IPS-18c (cell line): Measurements from ENCODE around the gene SKA2.
A peak's percentile ranks its signal among the peaks of the same experiment; 100 is the strongest.
"Not testable (repeated sequence)": the region's sequence is repeated elsewhere in the genome, so short reads cannot be mapped to it uniquely, and the experiment has no call there.

Experiments
- H3K4me3 ChIP-seq: 2 replicates; pipeline ENCODE4 v1.7.0; 2013; ENCODE audit warnings: low read depth, mild to moderate bottlenecking, low read length, moderate library complexity; ENCODE audit not compliant: insufficient read depth
- H3K9me3 ChIP-seq: one replicate; pipeline ENCODE4 v1.6.1; 2013; ENCODE audit warnings: mild to moderate bottlenecking, low read length, moderate library complexity; ENCODE audit not compliant: control insufficient read depth, insufficient read depth

The SKA2 gene, protein sequence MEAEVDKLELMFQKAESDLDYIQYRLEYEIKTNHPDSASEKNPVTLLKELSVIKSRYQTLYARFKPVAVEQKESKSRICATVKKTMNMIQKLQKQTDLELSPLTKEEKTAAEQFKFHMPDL

DNA sequence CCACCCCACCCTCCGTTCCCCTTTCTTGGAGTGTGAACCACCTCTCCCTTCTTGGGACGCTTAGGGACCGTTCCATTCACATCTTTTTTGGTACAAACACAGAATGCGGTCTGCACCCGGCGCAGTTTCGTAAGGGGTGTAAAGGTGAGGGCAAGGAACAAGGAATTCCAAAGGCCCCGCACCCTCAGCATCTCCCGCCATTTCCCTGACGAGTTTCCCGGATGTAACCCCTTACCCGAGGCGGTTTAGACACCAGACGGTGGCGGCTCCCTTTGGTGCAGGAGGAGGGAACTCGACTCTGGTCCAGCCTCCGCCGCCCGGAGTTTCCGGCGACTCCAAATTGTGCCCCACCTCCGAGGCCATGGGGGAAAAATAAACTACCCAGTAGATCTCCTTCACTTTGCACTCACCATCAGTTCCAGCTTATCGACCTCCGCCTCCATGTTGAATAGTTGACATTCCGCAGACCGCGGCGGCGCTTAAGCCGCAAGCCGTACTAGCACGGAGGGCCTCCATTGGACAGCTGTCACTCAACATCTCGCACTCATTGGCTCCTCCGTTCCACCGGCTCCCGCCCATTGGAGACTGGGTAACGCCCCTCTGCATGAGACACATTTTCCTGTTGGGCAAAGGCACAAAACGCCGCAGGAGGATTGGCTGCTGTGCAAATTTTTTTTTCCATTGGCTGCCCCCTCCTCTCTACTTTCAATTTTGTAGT lies at the start of gene SKA2:
Gene SKA2 (minus strand): TSS at position 466 of the 718 bp plus-strand sequence. CDS start 23 bp downstream, at position 443.
- Histone ChIP-seq H3K9me3 (no peaks in the 10 kb centered on the region), H3K4me3 (peak within 1 kb of the TSS; percentile 87)

DNA sequence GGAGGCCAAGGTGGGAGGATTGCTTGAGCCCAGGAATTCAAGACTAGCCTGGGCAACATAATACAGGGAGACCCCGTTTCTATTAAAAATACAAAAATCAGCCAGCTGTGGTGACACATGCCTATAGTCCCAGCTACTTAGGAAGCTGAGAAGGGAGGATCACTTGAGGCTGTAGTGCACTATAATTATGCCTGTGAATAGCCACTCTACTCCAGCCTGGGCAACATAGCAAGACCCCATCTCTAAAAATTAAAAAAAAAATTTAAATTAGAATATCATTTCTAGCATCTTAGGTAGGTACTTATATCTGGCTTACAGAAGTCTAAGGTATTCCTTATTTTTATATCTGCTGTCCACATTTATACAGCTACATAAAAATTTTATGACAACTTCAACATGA lies 47.3 kb upstream of the SKA2 start:
- no peak overlapping the region for H3K4me3 ChIP-seq
- H3K9me3 ChIP-seq = no peaks in the 10 kb centered on the region

DNA sequence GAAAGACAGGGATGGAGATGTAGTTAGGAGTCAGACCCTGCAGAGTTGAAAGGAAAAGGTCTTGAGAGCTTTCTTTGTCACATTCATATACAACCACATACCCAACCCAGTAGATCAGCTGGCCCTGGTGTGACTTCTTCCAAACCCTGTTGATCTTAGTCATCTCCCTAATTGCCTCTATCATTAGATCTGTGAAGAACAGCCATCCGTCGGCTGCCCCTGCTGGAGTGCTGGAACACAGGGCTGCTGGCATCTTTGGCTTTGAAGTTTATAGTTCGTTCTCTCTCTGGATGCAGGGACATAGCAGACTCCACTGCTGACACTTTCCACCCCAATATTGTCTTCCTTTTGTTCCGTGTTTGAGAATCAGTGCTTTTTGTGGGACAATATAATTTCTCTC lies 44.4 kb upstream of the SKA2 start:
- Histone ChIP-seq H3K9me3 (no peaks in the 10 kb centered on the region), H3K4me3 (no peak overlapping the region)

DNA sequence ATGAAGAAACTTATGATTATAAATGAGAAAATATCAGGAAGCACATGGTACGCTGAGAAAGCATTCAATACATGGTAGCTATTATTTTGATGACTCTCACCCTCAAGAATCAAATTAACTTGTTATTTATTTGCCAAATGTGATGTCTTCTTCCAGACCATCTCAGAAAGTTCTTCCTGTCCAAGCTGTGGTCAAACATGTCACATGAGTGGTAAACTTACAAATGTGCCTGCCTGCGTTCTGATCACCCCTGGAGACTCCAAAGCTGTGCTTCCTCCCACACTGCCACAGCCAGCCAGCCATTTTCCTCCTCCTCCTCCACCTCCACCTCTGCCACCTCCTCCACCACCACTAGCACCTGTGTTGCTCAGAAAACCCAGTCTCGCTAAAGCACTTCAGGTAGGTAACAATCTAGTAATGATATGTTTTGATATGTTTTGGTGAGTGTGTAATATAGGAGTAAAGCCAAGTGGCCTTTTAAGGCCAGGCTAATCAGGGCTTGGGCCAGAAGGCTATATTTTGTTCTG lies 38.4 kb upstream of the SKA2 start:
- H3K9me3 ChIP-seq = no peaks in the 10 kb centered on the region
- H3K4me3 ChIP-seq = no peak overlapping the region

DNA sequence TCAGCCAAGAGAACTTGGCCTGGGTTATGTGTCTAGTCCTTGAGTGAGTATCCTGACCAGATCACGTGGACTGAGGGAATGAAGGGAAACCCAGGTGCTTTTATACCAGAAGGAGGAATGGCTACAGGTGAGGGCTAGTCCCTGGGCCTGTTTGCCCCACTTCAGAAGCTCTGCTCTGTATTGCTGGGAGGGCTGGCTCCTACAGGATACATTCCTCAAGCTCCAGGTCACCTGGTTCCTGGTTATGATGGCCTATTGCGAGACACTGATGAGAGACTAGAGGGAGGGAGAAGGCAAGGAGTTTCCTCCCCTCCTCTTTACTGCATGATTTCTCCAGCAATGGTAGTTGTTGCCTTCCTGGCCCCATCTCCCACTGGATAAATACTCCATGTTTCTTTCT lies 35.8 kb upstream of the SKA2 start:
- Histone ChIP-seq H3K4me3 (no peak overlapping the region), H3K9me3 (no peaks in the 10 kb centered on the region)

DNA sequence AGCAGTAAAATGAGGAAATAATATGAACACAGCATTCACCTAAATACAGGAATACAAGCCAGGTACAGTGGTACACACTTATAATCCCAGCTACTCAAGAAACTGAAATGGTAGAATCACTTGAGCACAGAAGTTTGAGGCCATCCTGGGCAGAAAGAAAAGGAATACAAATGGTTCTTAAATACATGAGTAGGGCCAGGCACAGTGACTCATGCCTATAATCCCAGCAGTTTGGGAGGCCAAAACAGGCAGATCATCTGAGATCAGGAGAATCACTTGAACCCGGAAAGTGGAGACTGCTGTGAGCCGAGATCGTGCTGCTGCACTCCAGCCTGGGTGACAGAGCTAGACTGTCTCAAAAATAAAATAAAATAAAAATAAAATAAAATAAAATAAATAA lies 31.9 kb upstream of the SKA2 start:
- Histone ChIP-seq H3K9me3 (no peaks in the 10 kb centered on the region), H3K4me3 (no peak overlapping the region)

DNA sequence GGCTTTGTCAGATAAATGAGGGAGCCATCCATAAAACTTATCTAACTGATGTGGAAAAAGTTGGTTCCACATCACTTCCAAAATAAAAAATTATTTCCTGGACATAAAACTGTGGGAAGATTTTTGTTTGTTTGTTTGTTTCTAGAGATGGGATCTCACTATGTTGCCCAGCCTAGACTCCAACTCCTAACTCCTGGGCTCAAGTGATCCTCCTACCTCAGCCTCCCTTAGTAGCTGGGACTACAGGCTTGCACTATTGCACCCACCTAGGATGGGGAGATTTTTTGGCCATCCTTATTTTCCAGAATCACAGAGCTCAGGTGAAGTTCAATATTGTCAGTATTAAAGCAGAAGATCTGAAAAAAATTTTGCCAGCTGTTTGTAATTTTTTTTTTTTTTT lies 31.0 kb upstream of the SKA2 start:
- no peak overlapping the region for H3K4me3 ChIP-seq

DNA sequence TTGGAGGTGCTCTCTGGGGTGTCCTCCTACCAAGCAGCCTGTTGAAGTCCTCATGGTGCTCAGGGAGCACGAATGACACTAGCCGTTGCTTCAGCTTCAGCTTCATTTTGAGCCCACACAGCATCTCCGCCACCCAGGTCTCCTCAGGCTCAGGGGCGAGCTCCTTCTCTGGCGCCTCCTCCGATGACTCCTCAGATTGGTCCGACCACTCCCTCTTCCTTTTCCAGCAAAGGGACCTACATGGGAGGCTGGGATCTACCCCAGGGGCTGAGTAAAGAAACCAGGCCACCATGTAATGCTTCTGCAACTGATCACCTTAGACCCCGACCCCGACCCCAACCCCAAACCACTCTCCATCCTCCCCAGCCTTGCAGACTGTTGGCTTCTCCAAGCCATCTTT lies 26.5 kb upstream of the SKA2 start:
- no peaks in the 10 kb centered on the region for H3K9me3 ChIP-seq
- H3K4me3 ChIP-seq = no peak overlapping the region

More for the DNA sequence above, 31.0 kb upstream of the SKA2 start:
- no peaks in the 10 kb centered on the region for H3K9me3 ChIP-seq

DNA sequence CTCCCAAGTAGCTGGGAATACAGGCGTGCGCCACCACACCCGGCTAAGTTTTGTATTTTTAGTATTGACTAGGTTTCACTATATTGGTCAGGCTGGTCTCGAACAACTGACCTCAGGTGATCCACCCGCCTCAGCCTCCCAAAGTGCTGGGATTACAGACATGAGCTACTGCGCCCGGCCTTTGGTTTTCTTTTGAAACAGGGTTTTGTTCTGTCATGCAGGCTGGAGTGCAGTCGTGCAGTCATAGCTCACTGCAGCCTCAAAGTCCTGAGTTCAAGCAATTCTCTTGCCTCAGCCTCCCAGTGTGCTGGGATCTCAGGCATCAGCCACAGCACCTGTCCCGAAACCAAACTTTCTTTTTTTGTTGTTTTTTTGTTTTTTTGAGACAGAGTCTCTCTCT lies 25.6 kb upstream of the SKA2 start:
- Histone ChIP-seq H3K9me3 (no peaks in the 10 kb centered on the region), H3K4me3 (no peak overlapping the region)

DNA sequence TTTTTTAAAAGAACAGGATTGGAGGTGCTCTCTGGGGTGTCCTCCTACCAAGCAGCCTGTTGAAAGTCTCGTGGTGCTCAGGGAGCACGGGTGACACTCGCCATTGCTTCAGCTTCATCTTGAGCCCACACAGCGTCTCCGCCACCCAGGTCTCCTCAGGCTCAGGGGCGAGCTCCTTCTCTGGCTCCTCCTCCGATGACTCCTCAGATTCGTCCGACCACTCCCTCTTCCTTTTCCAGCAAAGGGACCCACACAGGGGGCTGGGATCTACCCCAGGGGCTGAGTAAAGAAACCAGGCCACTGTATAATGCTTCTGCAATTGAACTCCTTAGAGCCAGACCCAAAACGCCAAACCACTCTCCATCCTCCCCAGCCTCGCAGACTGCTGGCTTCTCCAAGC lies 24.6 kb upstream of the SKA2 start:
- not testable (repeated sequence) for H3K9me3 ChIP-seq, H3K4me3 ChIP-seq

DNA sequence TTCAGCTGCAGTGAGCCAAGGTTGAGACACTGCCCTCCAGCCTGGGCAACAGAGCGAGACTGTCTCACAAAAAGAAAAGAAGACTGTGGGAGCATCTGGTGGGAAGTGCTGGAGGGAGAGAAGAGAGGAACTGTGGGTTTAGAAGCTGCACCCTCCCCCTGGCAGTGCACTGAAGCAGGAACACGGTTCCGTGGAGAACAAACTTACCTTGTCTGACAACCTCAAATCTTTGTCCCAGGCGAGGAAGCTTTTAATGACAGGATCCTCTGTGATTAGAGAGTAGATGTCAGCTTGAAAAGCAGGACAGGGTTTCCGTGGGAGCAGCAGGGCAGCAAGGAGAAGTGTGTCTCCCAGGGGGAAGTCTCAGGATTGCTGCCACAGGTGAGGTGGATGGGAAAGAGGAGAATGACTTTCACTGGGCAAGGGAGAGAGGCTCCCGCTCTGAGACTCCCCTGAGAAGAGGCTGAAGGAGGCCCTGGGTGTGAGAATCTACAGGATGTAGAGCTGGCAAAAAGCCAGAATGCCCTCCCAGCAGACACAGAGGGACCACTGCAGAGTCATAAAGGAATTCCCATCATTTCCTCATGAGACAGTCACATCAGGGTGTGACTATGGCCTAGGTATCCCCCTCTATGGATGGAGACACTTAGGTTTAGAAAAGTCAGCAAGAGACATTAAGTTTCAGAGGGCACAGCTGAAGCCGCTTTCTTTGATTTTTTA lies 23.4 kb upstream of the SKA2 start:
- no peaks in the 10 kb centered on the region for H3K9me3 ChIP-seq
- H3K4me3 ChIP-seq = no peak overlapping the region

DNA sequence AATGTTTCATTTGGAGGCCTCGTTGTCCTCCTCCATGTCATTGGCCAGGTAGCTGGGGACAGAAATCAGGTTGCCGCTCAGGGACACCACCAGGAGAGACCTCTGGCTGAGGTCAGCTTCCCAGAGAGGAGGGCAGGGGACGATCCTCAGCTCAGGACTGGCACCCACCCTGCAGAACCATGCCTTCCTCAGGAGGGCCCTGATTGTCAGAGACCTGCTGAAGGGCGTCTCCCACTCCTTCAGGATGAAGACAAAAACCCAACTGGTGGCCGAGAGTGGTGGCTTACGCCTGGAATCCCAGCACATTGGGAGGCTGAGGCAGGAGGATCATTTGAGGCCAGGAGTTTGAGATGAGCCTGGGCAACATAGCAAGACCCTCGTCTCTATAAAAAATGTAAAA lies 20.1 kb upstream of the SKA2 start:
- H3K9me3 ChIP-seq = no peaks in the 10 kb centered on the region
- H3K4me3 ChIP-seq = no peak overlapping the region

DNA sequence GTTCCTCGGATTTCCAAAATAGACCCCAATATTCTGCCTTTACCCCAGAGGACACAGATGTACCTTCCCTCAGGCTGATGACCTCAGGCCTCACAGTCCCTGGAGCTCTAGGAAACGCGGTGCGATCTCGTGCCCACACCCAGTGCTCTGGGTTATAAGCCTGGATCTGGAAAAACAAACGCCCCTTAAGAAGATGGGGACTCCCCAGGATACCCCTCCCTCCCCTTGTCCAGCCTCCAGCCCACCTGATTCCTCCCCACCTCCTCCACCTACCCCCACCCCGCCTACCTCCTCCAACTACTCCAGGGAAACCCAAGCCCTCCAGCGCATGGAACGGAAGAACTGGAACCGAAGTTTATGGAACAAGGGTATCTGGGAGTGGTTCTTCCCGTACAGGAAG lies 19.7 kb upstream of the SKA2 start:
- Histone ChIP-seq H3K4me3 (no peak overlapping the region), H3K9me3 (no peaks in the 10 kb centered on the region)

DNA sequence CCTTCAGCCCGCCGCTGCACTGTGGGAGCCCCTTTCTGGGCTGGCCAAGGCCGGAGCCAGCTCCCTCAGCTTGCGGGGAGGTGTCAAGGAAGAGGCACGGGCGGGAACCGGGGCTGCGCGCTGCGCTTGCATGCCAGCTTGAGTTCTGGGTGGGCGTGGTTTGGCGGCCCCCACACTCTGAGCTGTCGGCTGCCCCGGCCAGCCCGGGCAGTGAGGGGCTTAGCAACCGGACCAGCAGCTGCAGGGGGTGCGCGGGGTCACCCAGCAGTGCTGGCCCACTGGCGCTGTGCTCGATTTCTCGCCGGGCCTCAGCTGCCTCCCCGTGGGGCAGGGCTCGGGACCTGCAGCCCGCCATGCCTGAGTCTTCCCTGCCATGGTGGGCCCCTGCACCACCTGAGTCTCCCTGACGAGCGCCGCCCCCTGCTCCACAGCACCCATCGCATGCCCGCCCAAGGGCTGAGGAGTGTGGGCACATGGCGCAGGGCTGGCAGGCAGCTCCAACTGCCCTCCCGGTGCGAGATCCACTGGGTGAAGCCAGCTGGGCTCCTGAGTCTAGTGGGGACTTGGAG lies 17.5 kb upstream of the SKA2 start:
- Histone ChIP-seq H3K9me3 (no peaks in the 10 kb centered on the region), H3K4me3 (no peak overlapping the region)

DNA sequence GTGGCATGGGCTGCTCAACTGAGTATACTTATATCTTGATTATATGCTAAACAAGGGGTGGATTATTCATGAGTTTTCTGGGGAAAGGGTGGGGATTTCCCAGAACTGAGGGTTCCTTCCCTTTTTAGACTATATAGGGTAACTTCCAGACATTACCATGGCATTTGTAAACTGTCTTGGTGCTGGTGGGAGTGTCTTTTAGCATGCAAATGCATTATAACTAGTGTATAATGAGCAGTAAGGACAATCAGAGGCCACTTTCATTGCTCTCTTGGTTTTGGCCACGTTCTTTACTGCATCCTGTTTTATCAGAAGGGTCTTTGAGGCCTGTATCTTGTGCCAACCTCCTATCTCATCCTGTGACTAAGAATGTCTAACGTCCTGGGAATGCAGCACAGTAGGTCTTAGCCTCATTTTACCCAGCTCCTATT lies 12.6 kb upstream of the SKA2 start:
- H3K4me3 ChIP-seq = no peak overlapping the region
- H3K9me3 ChIP-seq = no peaks in the 10 kb centered on the region

DNA sequence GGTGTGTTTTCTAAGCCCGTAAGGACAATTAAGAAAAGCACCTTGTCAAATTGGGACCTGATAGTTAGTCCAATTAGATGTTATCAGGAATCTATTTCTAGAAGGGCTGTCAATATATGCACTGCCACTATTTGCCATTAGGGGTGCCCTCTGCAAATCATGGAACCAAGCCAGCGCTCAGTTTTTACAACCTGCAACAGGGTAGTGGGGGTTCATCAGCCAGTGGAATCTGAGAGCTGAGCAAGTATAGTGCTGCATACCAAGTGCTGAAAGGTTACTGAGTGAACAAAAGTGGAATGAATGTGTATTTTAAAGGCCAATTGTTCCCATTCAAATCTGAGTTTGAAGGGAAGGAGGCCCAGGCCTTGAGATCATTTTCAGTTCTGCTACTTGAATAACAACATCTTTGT lies 11.0 kb upstream of the SKA2 start:
- no peaks in the 10 kb centered on the region for H3K9me3 ChIP-seq
- no peak overlapping the region for H3K4me3 ChIP-seq

DNA sequence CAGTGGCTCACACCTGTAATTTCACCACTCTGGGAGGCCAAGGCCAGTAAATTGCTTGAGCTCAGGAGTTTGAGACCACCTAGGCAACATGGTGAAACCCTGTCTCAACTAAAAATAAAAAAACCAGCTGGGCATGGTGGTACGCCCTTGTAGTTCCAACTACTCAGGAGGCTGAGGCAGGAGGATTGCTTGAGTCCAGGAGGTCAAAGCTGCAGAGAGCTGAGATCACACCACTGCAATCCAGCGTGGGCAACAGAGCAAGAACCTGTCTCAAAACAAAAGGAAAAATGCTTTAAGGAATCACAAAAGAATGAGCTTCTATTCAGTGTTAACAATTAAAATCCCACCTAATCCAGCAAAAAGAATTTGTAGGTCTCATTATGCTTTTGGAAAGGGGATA lies 6.5 kb upstream of the SKA2 start:
- H3K4me3 ChIP-seq = no peak overlapping the region
- H3K9me3 ChIP-seq = no peaks in the 10 kb centered on the region
